PC-3 (cell line): ENCODE results near the gene FADD. TPM values are rescaled to one million over a fixed set of nuclear protein-coding genes. Genes with fewer than 3 reads are reported as not detected.

Experiments used
- ATAC-seq: fragments of 200-7000 bp; cut with Tn5 transposase; 2 replicates; pipeline ENCODE4 v1.9.1; 2020; ENCODE audit warnings: mild to moderate bottlenecking, moderate library complexity
- BruUV-seq: library from RNA; stranded (reverse); fragments of 400-500 nt; replicated peaks from 2 replicates; lab custom pipeline; 2021; lab: Mats Ljungman, UMichigan
- CTCF ChIA-PET: fragments of 300-600 bp; sonication (Branson Sonifier 250); formaldehyde crosslinking; loops from one replicate; lab custom pipeline; 2022; ENCODE audit warnings: antibody characterized with exemption; lab: Charles Lee
- POLR2A ChIA-PET: fragments of 300-600 bp; sonication (Branson Sonifier 250); formaldehyde crosslinking; loops from one replicate; lab custom pipeline; 2022; ENCODE audit warnings: antibody characterized with exemption; ENCODE audit not compliant: unreplicated experiment; lab: Charles Lee
- DNase-seq: peaks from one replicate; pipeline ENCODE4 v3.0.0-alpha.2; 2015
- H2AFZ ChIP-seq: fragments of 300-600 bp; sonication (generic); 2 replicates; pipeline ENCODE4 v1.6.0; 2016; ENCODE audit warnings: antibody characterized with exemption, low read length
- H3F3A ChIP-seq: fragments of 300-600 bp; sonication (generic); one replicate; pipeline ENCODE4 v1.6.0; 2017; ENCODE audit warnings: antibody characterized with exemption, low read length, control low read depth, mild to moderate bottlenecking; ENCODE audit not compliant: unreplicated experiment
- H3K27ac ChIP-seq: fragments of 300-600 bp; sonication (generic); 2 replicates; pipeline ENCODE4 v1.5.1; 2016; ENCODE audit warnings: mild to moderate bottlenecking, low read length
- H3K27me3 ChIP-seq: fragments of 300-600 bp; sonication (generic); 2 replicates; pipeline ENCODE4 v1.6.1; 2016; ENCODE audit warnings: low read length, mixed read lengths
- H3K36me3 ChIP-seq: fragments of 300-600 bp; sonication (generic); 2 replicates; pipeline ENCODE4 v1.6.1; 2016; ENCODE audit warnings: low read depth, mixed run types, low read length, mixed read lengths
- H3K4me1 ChIP-seq: fragments of 300-600 bp; sonication (generic); 2 replicates; pipeline ENCODE4 v1.5.1; 2016; ENCODE audit warnings: low read length; ENCODE audit not compliant: insufficient read depth
- H3K4me2 ChIP-seq: fragments of 300-600 bp; sonication (generic); 2 replicates; pipeline ENCODE4 v1.6.0; 2016; ENCODE audit warnings: low read length
- H3K4me3 ChIP-seq: fragments of 300-600 bp; sonication (generic); 2 replicates; pipeline ENCODE4 v1.5.1; 2016; ENCODE audit warnings: mild to moderate bottlenecking, low read length, mixed read lengths
- H3K79me2 ChIP-seq: fragments of 300-600 bp; sonication (generic); 2 replicates; pipeline ENCODE4 v1.6.1; 2017; ENCODE audit warnings: low read length, mixed read lengths
- H3K9ac ChIP-seq: fragments of 300-600 bp; sonication (generic); 2 replicates; pipeline ENCODE4 v1.6.0; 2016; ENCODE audit warnings: mild to moderate bottlenecking, low read length
- H3K9me2 ChIP-seq: fragments of 300-600 bp; sonication (generic); replicated peaks from 2 replicates; pipeline ENCODE4 v1.6.1; 2016; ENCODE audit warnings: mixed run types, low read length, mixed read lengths
- H3K9me3 ChIP-seq: fragments of 300-600 bp; sonication (generic); 2 replicates; pipeline ENCODE4 v1.6.1; 2016; ENCODE audit warnings: low read length, mixed read lengths
- H4K20me1 ChIP-seq: fragments of 300-600 bp; sonication (generic); 2 replicates; pipeline ENCODE4 v1.6.1; 2016; ENCODE audit warnings: low read length, mixed read lengths
- EZH2 ChIP-seq: fragments of 300-600 bp; sonication (generic); IDR thresholded peaks from one replicate; pipeline ENCODE4 v1.6.1; 2017; ENCODE audit warnings: antibody characterized with exemption, mild to moderate bottlenecking, low read length; ENCODE audit not compliant: unreplicated experiment
- EZH2phosphoT487 ChIP-seq: fragments of 300-600 bp; sonication (generic); IDR thresholded peaks from 2 replicates; pipeline ENCODE4 v1.6.1; 2018; ENCODE audit warnings: mild to moderate bottlenecking, antibody characterized with exemption, low read length, borderline replicate concordance
- intact Hi-C: fragments of 100-400 bp; cut with micrococcal nuclease; formaldehyde crosslinking; loops from 2 replicates; pipeline ENCODE4 v1.9.0; 2023
- total RNA-seq: library from RNA; depleted of rRNA; stranded (reverse); fragments of >200 nt; gene quantifications from 2 replicates; pipeline ENCODE4 v1.2.3, GENCODE V29; 2014
- TF ChIP-seq, protein P1 (sequence below): fragments of 300-600 bp; sonication (generic); conservative IDR thresholded peaks from 2 replicates; pipeline ENCODE4 v1.5.1; 2017; ENCODE audit warnings: antibody characterized with exemption, low read depth, mild to moderate bottlenecking, low read length

The FADD gene
- total RNA-seq, 1 experiment from 2014 or later: 79.5 TPM

DNA sequence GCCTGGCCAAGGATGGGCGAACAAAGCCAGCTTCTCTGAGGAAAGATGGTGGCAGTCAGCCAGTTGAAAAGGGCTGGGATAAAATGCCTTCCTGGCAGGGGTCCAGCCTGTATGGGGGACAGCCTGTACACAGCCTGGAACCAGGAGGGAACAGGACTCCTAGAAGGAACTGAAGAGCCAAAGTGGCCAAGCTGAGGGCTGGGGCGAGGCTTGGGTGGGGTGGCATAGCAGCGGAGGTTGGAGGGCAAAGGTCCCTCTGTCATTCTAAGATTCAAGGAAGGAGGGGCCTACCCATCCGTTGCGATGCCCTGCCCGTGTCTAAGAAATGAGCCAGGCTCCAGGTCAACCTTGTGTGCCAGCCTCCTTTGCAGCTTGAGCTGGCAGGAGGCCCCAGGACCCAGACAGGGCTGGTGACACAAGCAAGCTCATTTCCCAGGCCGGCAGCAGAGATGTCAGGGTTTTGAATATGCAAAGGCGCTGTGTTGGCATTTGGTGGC lies 22.6 kb downstream of the FADD start:
- ChIA-PET CTCF (no interaction called here), POLR2A (no interaction called here)
- no peaks in the 10 kb centered on the region for H3K36me3 ChIP-seq
- no peaks in the 10 kb centered on the region for H3K79me2 ChIP-seq
- DNase-seq: no peak
- TF ChIP-seq, protein P1, sequence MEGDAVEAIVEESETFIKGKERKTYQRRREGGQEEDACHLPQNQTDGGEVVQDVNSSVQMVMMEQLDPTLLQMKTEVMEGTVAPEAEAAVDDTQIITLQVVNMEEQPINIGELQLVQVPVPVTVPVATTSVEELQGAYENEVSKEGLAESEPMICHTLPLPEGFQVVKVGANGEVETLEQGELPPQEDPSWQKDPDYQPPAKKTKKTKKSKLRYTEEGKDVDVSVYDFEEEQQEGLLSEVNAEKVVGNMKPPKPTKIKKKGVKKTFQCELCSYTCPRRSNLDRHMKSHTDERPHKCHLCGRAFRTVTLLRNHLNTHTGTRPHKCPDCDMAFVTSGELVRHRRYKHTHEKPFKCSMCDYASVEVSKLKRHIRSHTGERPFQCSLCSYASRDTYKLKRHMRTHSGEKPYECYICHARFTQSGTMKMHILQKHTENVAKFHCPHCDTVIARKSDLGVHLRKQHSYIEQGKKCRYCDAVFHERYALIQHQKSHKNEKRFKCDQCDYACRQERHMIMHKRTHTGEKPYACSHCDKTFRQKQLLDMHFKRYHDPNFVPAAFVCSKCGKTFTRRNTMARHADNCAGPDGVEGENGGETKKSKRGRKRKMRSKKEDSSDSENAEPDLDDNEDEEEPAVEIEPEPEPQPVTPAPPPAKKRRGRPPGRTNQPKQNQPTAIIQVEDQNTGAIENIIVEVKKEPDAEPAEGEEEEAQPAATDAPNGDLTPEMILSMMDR: no peak
- no peak for TF ChIP-seq EZH2phosphoT487
- no peak for TF ChIP-seq EZH2
- H3K9me2 ChIP-seq: no peaks in the 10 kb centered on the region
- no peaks in the 10 kb centered on the region for H3F3A ChIP-seq
- no peaks in the 10 kb centered on the region for H4K20me1 ChIP-seq
- no TSS peak for BruUV-seq
- no peak overlapping the region for H2AFZ ChIP-seq
- ATAC-seq: no peak; the same call in 1 of the 2 replicates
- H3K9me3 ChIP-seq: no peaks in the 10 kb centered on the region
- no peak overlapping the region for H3K4me2 ChIP-seq
- intact Hi-C loops: no loop called here
- no peaks in the 10 kb centered on the region for H3K4me1 ChIP-seq
- no peak overlapping the region for H3K27ac ChIP-seq
- H3K9ac ChIP-seq: no peak overlapping the region
- H3K27me3 ChIP-seq: no peaks in the 10 kb centered on the region
- no peak overlapping the region for H3K4me3 ChIP-seq

DNA sequence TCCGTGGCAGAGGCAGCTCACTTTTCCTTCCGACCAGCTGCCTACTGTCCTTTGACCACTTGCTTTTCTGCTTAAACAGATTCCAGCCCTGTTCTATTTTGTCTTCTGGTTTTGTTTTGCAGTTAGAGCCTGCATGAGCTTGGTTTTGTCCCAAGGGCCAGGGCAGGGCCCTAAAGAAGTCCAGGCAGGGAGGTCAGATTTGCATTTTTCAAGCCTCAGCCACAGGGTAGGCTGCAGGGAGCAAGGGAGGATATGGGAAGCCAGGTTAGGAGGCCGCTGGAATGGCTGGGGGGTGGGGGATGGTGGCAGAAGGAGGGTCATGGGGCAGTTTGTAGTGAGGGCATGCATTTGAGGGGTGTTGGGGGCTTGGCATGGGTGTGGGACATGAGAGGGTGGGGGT lies 23.1 kb downstream of the FADD start:
- H3K4me1 ChIP-seq: no peaks in the 10 kb centered on the region
- no peak overlapping the region for H2AFZ ChIP-seq
- intact Hi-C loops: no loop called here
- no TSS peak for BruUV-seq
- DNase-seq (no peak), ATAC-seq (no peak)
- H3K4me2 ChIP-seq: no peak overlapping the region
- no peaks in the 10 kb centered on the region for H3F3A ChIP-seq
- TF ChIP-seq, protein P1: no peak
- TF ChIP-seq EZH2 (no peak), EZH2phosphoT487 (no peak)
- H3K36me3 ChIP-seq: no peaks in the 10 kb centered on the region
- no peak overlapping the region for H3K9ac ChIP-seq
- H3K9me2 ChIP-seq: no peaks in the 10 kb centered on the region
- H4K20me1 ChIP-seq: no peaks in the 10 kb centered on the region
- H3K79me2 ChIP-seq: no peaks in the 10 kb centered on the region
- no peaks in the 10 kb centered on the region for H3K27me3 ChIP-seq
- POLR2A ChIA-PET: interaction anchor here (0.6 kb wide), 1 partner anchor 13 kb away, joined by 8 read pairs; no protein-coding TSS in a partner anchor
- H3K4me3 ChIP-seq: no peak overlapping the region
- CTCF ChIA-PET: no interaction called here
- H3K9me3 ChIP-seq: no peaks in the 10 kb centered on the region
- H3K27ac ChIP-seq: no peak overlapping the region

DNA sequence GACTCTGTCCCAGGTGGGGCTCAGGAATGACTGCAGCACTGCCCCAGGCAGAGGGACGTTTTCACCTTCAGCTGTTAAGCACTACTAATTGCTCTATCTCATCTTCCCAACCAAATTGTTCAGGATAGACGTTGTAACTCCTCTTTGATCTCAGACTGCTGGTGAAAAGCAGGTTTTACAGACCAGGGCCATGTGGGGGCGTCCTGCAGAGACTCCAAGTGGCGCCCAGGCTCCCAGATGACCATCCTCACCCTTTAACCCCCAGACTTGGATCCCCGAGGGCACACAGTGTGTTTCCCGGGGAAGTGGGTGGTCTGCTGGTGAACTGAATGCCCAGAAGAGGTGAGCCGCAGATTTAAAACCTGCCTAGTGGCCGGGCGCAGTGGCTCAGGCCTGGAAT lies 23.9 kb downstream of the FADD start:
- Histone ChIP-seq H4K20me1 (no peaks in the 10 kb centered on the region), H3K27me3 (no peaks in the 10 kb centered on the region), H3K79me2 (no peaks in the 10 kb centered on the region), H3K4me2 (no peak overlapping the region), H3K9ac (no peak overlapping the region), H3K4me1 (no peaks in the 10 kb centered on the region), H3K27ac (no peak overlapping the region), H2AFZ (no peak overlapping the region), H3K9me3 (no peaks in the 10 kb centered on the region), H3K36me3 (no peaks in the 10 kb centered on the region), H3F3A (no peaks in the 10 kb centered on the region), H3K9me2 (no peaks in the 10 kb centered on the region), H3K4me3 (no peak overlapping the region)
- DNase-seq (peak; percentile 33), ATAC-seq (no peak)
- intact Hi-C loops: no loop called here
- ChIA-PET POLR2A (no interaction called here), CTCF (no interaction called here)
- no TSS peak for BruUV-seq
- TF ChIP-seq, protein P1: peak; percentile 63
- TF ChIP-seq EZH2phosphoT487: no peak
